Spleen (tissue), 11 donors: Measurements from ENCODE around the gene ERC1. TPM values are rescaled to one million over a fixed set of nuclear protein-coding genes. Genes with fewer than 3 reads are reported as not detected.
A peak's percentile ranks its signal among the peaks of the same experiment; 100 is the strongest.

Experiments
- DNase-seq: peaks from one replicate; pipeline ENCODE4 v3.0.0-alpha.2; 2020
- H3K27ac ChIP-seq, 8 donors: fragments of 200-600 bp; sonication (generic) in 7 of 8; 1 replicate in 4 of 8; 2 replicates in 4 of 8; pipeline versions ENCODE4 v1.5.0 to v1.8.0; 2016 to 2021; ENCODE audit warnings: inconsistent platforms in 4 of 8, mild to moderate bottlenecking in 4 of 8, moderate library complexity in 1 of 8
- H3K27me3 ChIP-seq, 7 donors: fragments of 200-600 bp; sonication (generic) in 6 of 7; replicated peaks in 1 of 7; 1 replicate in 4 of 7; 2 replicates in 3 of 7; pipeline versions ENCODE4 v1.5.0 to v1.8.0; 2016 to 2021; ENCODE audit warnings: inconsistent platforms in 3 of 7, mild to moderate bottlenecking in 1 of 7
- H3K36me3 ChIP-seq, 6 donors: fragments of 200-600 bp; sonication (generic) in 5 of 6; 1 replicate in 4 of 6; 2 replicates in 2 of 6; pipeline versions ENCODE4 v1.5.0 to v1.8.0; 2016 to 2021; ENCODE audit warnings: inconsistent platforms in 2 of 6
- H3K4me1 ChIP-seq, 6 donors: fragments of 200-600 bp; sonication (generic) in 5 of 6; 1 replicate in 3 of 6; 2 replicates in 3 of 6; pipeline versions ENCODE4 v1.5.0 to v1.8.0; 2016 to 2021; ENCODE audit warnings: inconsistent platforms in 3 of 6
- H3K4me3 ChIP-seq, 8 donors: fragments of 200-600 bp; sonication (generic) in 7 of 8; 1 replicate in 4 of 8; 2 replicates in 4 of 8; pipeline versions ENCODE4 v1.5.0 to v1.8.0; 2016 to 2021; ENCODE audit warnings: inconsistent platforms in 4 of 8, mild to moderate bottlenecking in 4 of 8, moderate library complexity in 2 of 8
- H3K9me3 ChIP-seq, 8 donors: fragments of 200-600 bp; sonication (generic) in 7 of 8; 1 replicate in 4 of 8; 2 replicates in 4 of 8; pipeline versions ENCODE4 v1.5.0 to v1.8.0; 2016 to 2021; ENCODE audit warnings: inconsistent platforms in 4 of 8
- POLR2A ChIP-seq, 3 donors: fragments of 450-650 bp; IDR thresholded peaks; one replicate each; pipeline ENCODE4 v1.5.1; 2017; ENCODE audit warnings: antibody characterized with exemption in 3 of 3, mild to moderate bottlenecking in 1 of 3
- POLR2AphosphoS5 ChIP-seq, 3 donors: sonication (generic); formaldehyde crosslinking; IDR thresholded peaks; one replicate each; pipeline ENCODE4 v1.5.1; 2017; ENCODE audit warnings: antibody characterized with exemption in 3 of 3
- WGBS, 5 donors: extraction: QIAGEN DNeasy Blood & Tissue Kit in 3 of 5; methylation state at CpG; one replicate each; pipeline versions ENCODE4 v1.1.5 to v1.1.7; 2013 to 2018; 5-methylcytosine and 5-hydroxymethylcytosine counted together
- intact Hi-C: fragments of 100-400 bp; cut with DNase I; formaldehyde crosslinking; loops from one replicate; pipeline ENCODE4 v1.15.0; 2023; ENCODE audit warnings: low total_unique reads
- polyA plus RNA-seq, 3 donors: library from polyadenylated mRNA; stranded (reverse); fragments of 200-250 nt; gene quantifications; one replicate each; pipeline ENCODE4 v1.2.1, GENCODE V29; 2013
- total RNA-seq, 7 donors: library from RNA; depleted of rRNA in 3 of 7; stranded (reverse); fragments of >200 nt in 3 of 7; fragmentation: NEBNext Ultra II Directional in 4 of 7; extraction: Animal tissue kit (Norgen Biotek cat#: 25700) in 4 of 7; gene quantifications; one replicate each; pipeline versions ENCODE4 v1.1.0 to v1.2.1, GENCODE V29; 2016 to 2021
- TF ChIP-seq, protein P1 (sequence below), 11 experiments: fragments of 200-600 bp in 7 of 11; fragments of 450-650 bp in 4 of 11; sonication (generic) in 4 of 11; IDR thresholded peaks in 8 of 11; conservative IDR thresholded peaks in 3 of 11; 1 replicate in 7 of 11; 2 replicates in 4 of 11; pipeline versions ENCODE4 v1.4.0 to v1.8.0; 2016 to 2021; ENCODE audit warnings: antibody characterized with exemption in 11 of 11, inconsistent platforms in 4 of 11, mild to moderate bottlenecking in 1 of 11
- donor health status: healthy with polysubstance abuse.
- donor health status: DM: no; HTN: no; CAD: no; lungs with moderate emphysema.
- donor health status: DM: no; HTN: no; CAD: no.
- donor health status: Bipolar disorder and iron deficiency.
- donor health status: healthy.
- donor health status: DM: no; HTN: no; CAD: no.
- donor health status: DM: yes; HTN: yes; CAD: no.

ERC1 gene
- total and polyA plus RNA-seq, 10 donors: 1.2 to 73.4 (median 42.6) TPM

DNA sequence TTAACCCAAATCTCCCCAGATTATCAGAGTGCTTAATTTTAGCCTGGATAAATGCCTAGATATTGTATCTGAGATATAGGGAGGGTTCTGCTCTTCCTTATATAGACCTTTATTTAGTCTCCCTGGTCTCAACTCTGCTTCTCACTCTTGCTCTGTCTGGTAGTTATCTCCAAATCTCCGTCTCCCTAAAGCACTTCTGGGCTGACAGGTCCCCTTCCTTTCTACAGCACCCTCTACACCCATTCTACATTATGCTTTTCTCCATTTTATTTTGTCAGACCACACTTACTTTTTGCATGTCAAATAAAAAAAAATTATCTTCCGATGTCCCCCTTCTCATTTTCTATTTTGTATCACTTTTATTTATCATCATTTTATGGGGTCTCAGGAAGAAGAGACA, 2.0 kb upstream of the ERC1 start:
- 71 to 84% (median 73%) methylated on average over 2 of the region's 2 CpGs for WGBS, 5 donors
- intact Hi-C loops: no loop called here

DNA sequence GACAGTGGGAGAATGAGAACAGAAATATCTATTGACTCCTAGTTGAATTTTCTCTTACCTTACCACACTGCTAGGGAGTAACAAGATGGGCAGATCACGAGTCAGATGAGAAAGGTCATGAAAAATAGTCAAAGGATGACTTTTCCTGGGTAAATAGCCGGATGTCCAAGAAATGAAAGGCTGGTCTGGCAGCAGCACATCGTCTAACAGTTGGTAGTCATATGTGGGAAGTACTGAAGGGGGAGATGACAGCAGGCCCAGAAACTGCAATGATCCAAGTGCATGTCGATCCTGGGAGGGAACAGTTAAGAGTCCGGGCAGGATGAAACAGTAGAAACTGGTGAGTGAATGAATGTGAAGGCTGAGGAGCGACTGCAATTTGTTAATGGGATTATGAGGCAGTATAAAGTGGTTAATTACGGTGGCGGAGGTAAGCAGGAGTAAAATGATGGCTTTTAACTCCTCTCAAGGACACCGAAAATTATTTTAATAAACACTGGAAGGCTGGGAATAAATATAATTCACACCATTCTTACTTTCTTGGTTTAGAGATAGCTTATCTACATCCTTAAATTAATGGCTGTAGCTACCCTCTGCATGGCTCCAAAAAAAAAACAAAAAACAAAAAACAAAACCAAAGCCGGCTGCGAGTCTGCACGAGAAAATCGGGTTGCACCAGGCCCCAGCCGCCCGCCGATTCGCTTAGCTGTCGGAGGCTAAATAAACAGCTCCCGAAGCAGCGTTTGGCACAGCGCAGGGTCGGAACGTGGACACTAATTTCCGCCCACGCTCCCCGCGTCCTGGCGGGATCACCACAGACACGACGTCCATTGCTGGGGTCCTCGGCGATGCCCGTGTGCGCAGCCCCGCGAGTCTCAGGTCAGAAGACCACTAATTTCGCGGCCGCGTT, 1.0 kb upstream of the ERC1 start:
- 4 to 9% (median 6%) methylated on average over 28 to 40 of the region's 40 CpGs for whole genome bisulfite sequencing, 5 donors
- Histone ChIP-seq H3K4me1 (peaks cover 18 to 56% (median 38%) of the 10 kb centered on the region in 6 donors), H3K27me3 (no peaks in the 10 kb centered on the region), H3K9me3 (no peaks in the 10 kb centered on the region), H3K36me3 (no peaks in the 10 kb centered on the region), H3K27ac (peak overlapping the region; percentile 83 to 97 (median 96)), H3K4me3 (peak overlapping the region; percentile 38 to 97 (median 80))
- TF ChIP-seq POLR2AphosphoS5 (IDR thresholded peaks at IDR 0.05) (no peak), POLR2A (IDR thresholded peaks at IDR 0.05) (no peak)
- TF ChIP-seq, protein P1, sequence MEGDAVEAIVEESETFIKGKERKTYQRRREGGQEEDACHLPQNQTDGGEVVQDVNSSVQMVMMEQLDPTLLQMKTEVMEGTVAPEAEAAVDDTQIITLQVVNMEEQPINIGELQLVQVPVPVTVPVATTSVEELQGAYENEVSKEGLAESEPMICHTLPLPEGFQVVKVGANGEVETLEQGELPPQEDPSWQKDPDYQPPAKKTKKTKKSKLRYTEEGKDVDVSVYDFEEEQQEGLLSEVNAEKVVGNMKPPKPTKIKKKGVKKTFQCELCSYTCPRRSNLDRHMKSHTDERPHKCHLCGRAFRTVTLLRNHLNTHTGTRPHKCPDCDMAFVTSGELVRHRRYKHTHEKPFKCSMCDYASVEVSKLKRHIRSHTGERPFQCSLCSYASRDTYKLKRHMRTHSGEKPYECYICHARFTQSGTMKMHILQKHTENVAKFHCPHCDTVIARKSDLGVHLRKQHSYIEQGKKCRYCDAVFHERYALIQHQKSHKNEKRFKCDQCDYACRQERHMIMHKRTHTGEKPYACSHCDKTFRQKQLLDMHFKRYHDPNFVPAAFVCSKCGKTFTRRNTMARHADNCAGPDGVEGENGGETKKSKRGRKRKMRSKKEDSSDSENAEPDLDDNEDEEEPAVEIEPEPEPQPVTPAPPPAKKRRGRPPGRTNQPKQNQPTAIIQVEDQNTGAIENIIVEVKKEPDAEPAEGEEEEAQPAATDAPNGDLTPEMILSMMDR (IDR thresholded peaks at IDR 0.05 in 8 of 11, conservative IDR thresholded peaks at IDR 0.05 in 3 of 11): no peak
- peak; percentile 90 for DNase-seq
- intact Hi-C loops: no loop called here

More for the DNA sequence above, 2.0 kb upstream of the ERC1 start:
- H3K27me3 ChIP-seq: no peaks in the 10 kb centered on the region
- H3K4me1 ChIP-seq: peaks cover 18 to 49% (median 38%) of the 10 kb centered on the region in 6 donors
- H3K27ac ChIP-seq: peak overlapping the region in 5 of 8 donors; percentile 95 to 97 (median 96)
- no peak for DNase-seq
- H3K9me3 ChIP-seq: no peaks in the 10 kb centered on the region
- peak overlapping the region in 1 of 8 donors; percentile 9 for H3K4me3 ChIP-seq
- H3K36me3 ChIP-seq: no peaks in the 10 kb centered on the region
- TF ChIP-seq POLR2AphosphoS5 (IDR thresholded peaks at IDR 0.05) (no peak), POLR2A (IDR thresholded peaks at IDR 0.05) (no peak)
- TF ChIP-seq, protein P1 (IDR thresholded peaks at IDR 0.05 in 8 of 11, conservative IDR thresholded peaks at IDR 0.05 in 3 of 11): no peak

DNA sequence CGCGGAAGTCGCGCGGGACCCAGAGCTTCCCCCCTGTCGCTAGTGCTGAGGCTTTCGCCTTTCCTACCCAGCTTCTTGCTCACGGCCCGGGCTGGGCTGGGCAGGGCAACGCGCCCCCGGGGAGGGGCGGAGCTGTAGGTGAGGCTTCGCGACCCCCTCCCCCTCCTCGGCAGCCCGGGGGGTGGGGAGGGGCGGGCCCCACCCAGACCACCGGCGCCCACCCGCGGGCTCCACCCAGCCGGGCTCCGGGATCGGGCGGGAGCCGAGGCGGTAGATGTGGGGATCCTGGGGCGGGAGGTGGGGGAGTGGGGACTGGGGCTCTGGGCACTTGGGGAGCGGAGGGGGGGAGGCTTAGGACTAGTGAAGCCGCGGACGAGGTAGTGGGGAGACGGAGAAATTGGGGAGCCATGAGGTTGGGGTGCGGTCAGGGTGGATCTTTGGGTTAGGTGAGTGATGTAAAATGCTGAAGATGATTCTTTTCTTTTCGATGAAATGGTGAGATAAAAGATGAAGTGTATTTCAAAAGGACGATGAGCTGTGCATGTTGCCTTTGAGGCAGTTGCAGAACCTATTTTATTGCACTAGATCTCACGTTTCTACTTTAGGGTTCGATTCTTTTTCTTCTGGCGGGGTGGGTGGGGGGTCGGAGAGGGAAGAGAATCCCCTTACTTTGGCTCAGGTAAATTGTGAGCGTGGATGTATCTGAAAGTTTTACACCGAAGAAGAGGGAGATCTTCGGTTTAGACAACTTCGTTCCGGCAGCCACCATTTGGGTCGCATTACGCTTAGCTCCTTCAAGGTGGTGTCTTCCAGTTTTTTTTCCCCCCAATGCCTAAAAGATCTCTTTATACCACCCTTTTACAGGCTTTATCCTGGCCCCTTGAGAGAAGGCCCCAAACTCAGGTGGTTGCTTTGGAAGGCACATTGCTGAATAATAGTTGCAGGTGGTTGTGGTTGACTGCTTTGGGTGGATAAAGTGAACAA, 619 bp downstream of the ERC1 start:
- no peaks in the 10 kb centered on the region for H3K36me3 ChIP-seq
- 5 to 12% (median 8%) methylated on average over 25 to 48 of the region's 48 CpGs for WGBS, 5 donors
- H3K4me1 ChIP-seq: peaks cover 18 to 72% (median 41%) of the 10 kb centered on the region in 6 donors
- H3K27ac ChIP-seq: peak overlapping the region; percentile 91 to 97 (median 96)
- DNase-seq: no peak
- intact Hi-C loops: no loop called here
- TF ChIP-seq POLR2AphosphoS5 (IDR thresholded peaks at IDR 0.05): no peak
- no peak for TF ChIP-seq POLR2A (IDR thresholded peaks at IDR 0.05)
- TF ChIP-seq, protein P1 (IDR thresholded peaks at IDR 0.05 in 8 of 11, conservative IDR thresholded peaks at IDR 0.05 in 3 of 11): no peak
- no peaks in the 10 kb centered on the region for H3K9me3 ChIP-seq
- H3K27me3 ChIP-seq: no peaks in the 10 kb centered on the region
- H3K4me3 ChIP-seq: peak overlapping the region; percentile 38 to 97 (median 80)
